ENCODE results near the gene TMEM132D.

TMEM132D gene

GRCh38 chr12:129727100-129727499 lies 176.7 kb downstream of the TMEM132D start:
- DNase-seq (ENCODE audit: low read depth): no peak

DNA sequence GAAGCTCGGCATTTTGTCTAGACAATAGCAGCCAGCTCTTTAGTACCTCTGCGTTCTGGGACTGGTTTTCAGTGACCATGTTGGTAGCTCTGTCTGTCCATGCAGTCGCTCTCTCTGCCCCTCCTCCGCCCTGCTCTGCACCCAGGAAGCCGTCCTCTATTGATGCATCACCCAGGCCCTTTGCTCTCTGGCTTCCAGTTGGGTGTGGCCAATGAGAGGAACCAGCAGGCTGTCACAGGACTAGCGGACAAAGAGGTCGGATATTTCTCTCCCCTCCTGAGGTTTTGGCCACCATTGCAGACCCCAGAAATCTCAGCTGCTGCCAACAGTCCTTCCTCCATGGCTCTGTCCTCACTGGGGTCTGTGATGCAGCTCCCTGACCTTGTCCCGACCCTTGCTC lies 180.6 kb downstream of the TMEM132D start:
- DNase-seq (ENCODE audit: low read depth): no peak

DNA sequence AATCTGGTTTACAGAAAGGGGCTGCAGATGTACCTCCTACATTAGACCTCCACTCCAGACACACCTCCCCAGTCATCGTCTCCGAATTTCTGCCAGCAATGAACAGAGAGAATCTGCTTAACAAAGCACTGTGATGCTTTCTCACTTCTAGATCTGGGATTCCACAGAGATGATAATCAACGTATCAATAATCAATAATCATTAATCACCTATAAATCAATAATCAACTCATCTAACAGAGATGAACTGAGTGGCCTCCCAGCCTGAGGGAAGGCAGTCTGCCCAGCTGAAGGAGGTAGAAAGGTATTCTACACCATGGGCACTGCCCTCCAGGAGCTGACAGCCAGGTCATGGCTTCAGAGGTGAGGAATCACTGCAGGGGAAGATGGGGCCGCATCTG lies 183.2 kb downstream of the TMEM132D start:
- no peak for DNase-seq (ENCODE audit: low read depth)

GRCh38 chr12:129719416-129719815 lies 184.4 kb downstream of the TMEM132D start:
- no peak for DNase-seq (ENCODE audit: low read depth)

DNA sequence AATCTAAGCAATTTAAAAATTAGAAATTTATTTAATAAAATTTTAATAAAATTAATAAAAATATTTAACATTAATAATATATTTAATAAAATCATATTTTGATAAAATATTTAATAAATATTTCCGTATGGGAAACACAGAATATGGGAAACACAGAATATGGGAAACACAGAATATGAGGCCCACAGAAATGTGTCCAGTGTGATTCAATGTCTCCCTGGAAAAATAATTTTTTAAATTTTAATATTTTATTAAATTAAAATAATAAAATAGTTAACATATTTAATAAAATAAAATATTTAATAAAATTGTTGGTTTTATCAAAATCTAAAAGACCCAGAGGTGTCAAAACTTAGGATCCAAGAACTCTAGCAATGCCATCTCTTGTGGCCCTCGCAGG lies 186.4 kb downstream of the TMEM132D start:
- DNase-seq (ENCODE audit: low read depth): no peak

DNA sequence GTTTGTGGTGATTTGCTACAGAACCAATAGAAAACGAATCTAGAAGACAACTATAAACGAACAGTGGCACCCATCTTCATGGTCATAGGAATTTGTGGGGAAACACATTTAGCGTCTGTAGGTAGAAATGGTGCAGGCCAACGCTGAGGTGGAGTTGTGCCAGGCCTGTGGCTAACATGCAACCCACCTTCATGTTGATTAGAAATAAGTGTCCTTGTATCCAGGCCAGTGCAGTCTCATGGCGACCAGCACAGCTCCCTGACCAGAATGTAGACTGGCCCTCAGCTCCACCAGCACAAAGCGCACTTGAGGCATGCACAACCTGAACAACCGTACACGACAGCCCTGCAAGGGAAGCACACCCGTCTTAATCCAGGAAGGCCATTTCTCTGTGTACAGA lies 187.0 kb downstream of the TMEM132D start:
- no peak for DNase-seq (ENCODE audit: low read depth)

- DNase-seq (ENCODE audit: low read depth): no peak
Observed at GRCh38 chr12:129706716-129707115, 197.1 kb downstream of the TMEM132D start.

- no peak for DNase-seq (ENCODE audit: low read depth)
Observed at GRCh38 chr12:129704232-129704830, 199.5 kb downstream of the TMEM132D start.

- DNase-seq (ENCODE audit: low read depth): no peak
Observed at GRCh38 chr12:129701631-129702101, 202.2 kb downstream of the TMEM132D start.

DNA sequence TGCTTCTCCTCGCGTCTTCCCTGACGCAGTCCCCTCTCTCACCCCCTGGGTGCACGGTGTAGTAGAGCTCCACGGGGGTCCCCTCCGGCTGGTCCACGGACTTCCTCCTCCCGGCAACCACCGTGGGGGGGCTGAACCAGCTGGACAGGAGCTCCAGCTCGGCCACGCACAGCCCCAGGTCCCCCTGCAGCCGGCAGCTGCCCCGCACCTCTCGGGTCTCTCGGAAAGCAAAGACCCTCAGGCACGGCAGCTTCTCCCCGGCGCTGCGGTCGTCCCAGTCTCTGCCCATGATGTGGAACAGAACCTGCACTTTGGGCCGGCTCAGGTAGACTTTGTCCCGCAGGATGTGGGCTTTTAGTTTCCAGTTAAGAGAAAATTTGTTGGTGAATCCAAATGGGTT lies 203.8 kb downstream of the TMEM132D start:
- no peak for DNase-seq (ENCODE audit: low read depth)

- DNase-seq (ENCODE audit: low read depth): no peak
Observed at GRCh38 chr12:129696926-129697325, 206.9 kb downstream of the TMEM132D start.

GRCh38 chr12:129696405-129696804 lies 207.4 kb downstream of the TMEM132D start:
- DNase-seq (ENCODE audit: low read depth): no peak

DNA sequence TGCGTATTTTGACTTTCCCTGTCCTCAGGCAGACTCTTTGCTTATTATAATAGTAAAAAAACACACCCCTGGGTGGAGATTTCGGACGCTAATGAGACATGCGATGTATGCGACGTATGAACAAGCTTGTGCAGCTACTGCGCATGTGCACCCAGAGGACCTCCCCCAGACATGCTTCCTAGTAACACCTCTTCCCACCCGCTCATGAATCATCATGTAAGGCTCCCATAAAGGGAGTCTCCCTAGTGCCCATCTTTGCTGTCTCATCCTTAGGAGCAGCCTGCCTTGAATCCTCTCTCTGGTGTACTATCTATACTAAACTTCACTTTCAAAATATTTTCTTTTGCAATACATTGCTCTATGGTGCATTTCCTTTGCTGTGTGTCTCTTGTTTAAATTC lies 210.1 kb downstream of the TMEM132D start:
- DNase-seq (ENCODE audit: low read depth): no peak

- DNase-seq (ENCODE audit: low read depth): no peak
Observed at GRCh38 chr12:129687731-129688130, 216.1 kb downstream of the TMEM132D start.

DNA sequence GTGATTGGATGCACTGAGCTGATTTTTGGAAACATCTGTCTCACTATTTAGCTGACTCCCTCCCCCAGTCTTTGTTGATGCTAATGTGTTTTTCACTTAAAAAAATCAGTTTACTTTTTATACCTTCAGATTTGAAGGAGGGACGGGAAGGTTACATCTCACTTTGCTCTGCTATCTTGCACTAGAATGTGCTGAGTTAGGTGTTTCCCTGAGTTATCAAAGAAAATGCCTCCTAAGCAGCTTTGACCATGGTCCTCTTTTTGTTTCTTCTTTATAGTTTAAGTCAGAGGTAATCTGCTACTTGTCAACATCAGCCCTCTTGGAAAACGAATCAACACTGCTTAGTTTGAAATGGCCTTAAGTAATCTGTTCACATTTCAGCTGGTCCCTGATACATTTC lies 222.0 kb downstream of the TMEM132D start:
- DNase-seq (ENCODE audit: low read depth): no peak

GRCh38 chr12:129681151-129681550 lies 222.7 kb downstream of the TMEM132D start:
- no peak for DNase-seq (ENCODE audit: low read depth)

- DNase-seq (ENCODE audit: low read depth): no peak
Observed at GRCh38 chr12:129676411-129676810, 227.4 kb downstream of the TMEM132D start.

DNA sequence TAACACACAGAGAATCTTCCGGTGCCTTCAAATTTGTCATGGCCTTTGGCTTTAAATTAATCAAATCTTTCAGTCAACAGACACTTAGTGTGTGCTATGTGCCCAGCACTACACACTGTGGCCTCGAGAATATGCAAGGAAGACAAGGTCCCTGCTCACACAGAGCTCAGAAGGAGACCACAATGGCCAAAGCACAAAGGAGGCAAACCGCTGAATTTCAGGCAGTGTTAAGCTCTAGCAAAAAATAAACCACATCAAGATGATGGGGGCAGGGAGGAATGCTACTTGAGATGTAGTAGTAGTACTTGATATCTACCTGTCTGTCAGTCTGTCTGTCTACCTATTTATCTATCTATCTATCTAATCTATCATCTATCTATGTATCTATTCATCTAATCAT lies 227.9 kb downstream of the TMEM132D start:
- no peak for DNase-seq (ENCODE audit: low read depth)

GRCh38 chr12:129675496-129675895 lies 228.3 kb downstream of the TMEM132D start:
- DNase-seq (ENCODE audit: low read depth): no peak

DNA sequence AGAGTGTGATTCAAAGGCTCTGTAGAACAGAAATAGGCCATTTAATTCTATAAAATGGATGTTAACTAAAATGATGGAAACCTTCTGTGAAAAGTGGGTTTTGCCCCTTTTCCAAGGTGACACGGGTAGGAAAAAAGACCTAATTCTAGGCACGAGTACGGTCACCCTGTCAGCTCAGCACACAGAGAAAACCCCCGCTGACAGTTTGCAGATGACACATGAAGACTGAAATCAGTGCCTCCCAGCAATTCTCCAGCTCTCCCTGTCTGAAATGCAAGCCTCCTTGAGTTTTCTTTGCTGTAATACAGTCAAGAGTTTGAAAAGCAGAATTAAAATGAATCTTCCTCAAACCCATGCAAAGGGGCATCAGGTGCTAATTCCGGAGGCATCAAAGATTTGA lies 230.0 kb downstream of the TMEM132D start:
- DNase-seq (ENCODE audit: low read depth): no peak

- no peak for DNase-seq (ENCODE audit: low read depth)
Observed at GRCh38 chr12:129672110-129672509, 231.7 kb downstream of the TMEM132D start.

DNA sequence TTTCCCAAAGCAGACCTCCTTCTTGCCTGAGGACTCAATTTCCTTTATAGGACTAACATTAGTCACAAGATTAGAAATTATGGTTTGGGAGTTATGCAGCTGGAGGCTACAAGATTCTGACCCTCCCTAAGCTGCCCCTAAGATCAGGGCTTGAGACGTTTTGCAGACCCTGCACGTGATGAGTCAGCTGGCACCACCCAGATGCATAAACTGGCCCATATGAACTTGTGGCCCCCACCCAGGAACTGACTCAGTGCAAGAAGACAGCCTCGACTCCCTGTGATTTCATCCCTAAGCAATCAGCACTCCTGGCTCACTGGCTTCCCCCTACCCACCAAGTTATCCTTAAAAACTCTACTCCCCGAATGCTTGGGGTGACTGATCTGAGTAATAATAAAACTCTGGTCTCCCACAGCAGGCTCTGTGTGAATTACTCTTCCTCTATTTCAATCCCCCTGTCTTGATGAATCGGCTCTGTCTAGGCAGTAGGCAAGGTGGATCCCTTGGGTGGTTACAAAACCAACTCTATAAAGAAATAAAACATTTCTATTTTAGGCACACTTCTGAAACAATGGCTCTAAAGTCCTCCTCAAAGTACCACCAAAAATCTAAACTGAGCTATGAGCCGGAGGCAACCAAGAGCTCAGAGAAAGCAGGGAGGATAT lies 233.4 kb downstream of the TMEM132D start:
- DNase-seq (ENCODE audit: low read depth): no peak

DNA sequence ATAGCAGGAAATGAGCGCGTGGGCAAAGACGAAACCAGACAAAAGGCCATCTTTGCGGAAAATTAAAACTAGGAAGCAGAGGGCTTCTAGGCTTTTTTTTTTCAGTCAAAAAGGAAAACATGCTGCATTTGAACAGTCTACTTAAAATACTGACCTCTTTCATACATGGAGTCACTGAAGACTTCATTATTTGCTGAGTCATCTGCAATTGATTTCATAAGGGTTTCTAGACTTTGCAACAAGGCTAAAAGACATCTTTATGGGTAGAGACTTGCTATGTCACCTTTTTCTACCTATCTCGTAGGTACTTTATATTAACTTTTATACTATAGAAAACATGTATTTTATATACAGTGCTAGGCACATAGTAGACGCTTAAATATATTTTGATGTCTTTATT lies 238.4 kb downstream of the TMEM132D start:
- no peak for DNase-seq (ENCODE audit: low read depth)

DNA sequence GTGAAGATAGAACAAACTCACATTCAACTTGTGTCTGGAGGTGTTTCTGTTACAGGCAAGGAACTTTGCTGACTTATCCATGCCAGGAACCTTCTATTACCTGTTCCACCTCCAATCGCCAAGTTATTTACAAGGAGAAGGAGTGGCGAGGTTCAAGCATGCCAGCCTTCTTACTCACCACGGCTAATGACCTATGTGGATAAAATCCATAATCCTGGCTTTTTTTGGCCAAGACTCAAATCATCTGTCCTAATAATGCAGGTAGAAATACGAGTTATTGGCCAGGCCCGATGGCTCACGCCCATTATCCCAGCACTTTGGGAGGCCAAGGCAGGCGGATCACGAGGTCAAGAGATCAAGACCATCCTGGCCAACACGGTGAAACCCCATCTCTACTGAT lies 241.6 kb downstream of the TMEM132D start:
- no peak for DNase-seq (ENCODE audit: low read depth)
